Activated T-cell treated with anti-CD3 and anti-CD28 coated beads, Interleukin-2, amount 50 U/mL, for 4 hours (primary cell): Measurements from ENCODE around the gene SEPTIN10. TPM values are rescaled to one million over a fixed set of nuclear protein-coding genes. Genes with fewer than 3 reads are reported as not detected.

Source experiments
- ATAC-seq, 2 donors: fragments of 200-7000 bp; cut with Tn5 transposase; one replicate each; pipeline ENCODE4 v1.10.0; 2021
- DNase-seq: peaks from one replicate; pipeline ENCODE4 v3.0.0-alpha.2; 2020
- H3K27me3 Mint-ChIP-seq: one replicate; pipeline ENCODE4 v1.8.0; 2021; ENCODE audit warnings: low read depth, mixed read lengths
- H3K36me3 Mint-ChIP-seq: one replicate; pipeline ENCODE4 v1.8.0; 2022; ENCODE audit warnings: mixed read lengths; ENCODE audit not compliant: insufficient read depth
- H3K4me1 Mint-ChIP-seq: one replicate; pipeline ENCODE4 v1.8.0; 2021; ENCODE audit warnings: low read depth, mixed read lengths
- H3K4me3 Mint-ChIP-seq: one replicate; pipeline ENCODE4 v1.8.0; 2021; ENCODE audit warnings: mild to moderate bottlenecking, moderate library complexity, mixed read lengths
- H3K9me3 Mint-ChIP-seq: one replicate; pipeline ENCODE4 v1.8.0; 2021; ENCODE audit warnings: mixed read lengths
- total RNA-seq, 3 donors: library from RNA; stranded (reverse); gene quantifications; one replicate each; pipeline ENCODE4 v1.2.1, GENCODE V29; 2021

SEPTIN10 gene
- total RNA-seq, 3 donors from 2014 or later = 0.66 to 1.3 (median 1.1) TPM

GRCh38 chr2:109499566-109499965 lies 114.2 kb downstream of the SEPTIN10 start:
- no peaks in the 10 kb centered on the region for H3K4me1 Mint-ChIP-seq
- H3K9me3 Mint-ChIP-seq = no peaks in the 10 kb centered on the region
- H3K4me3 Mint-ChIP-seq = no peak overlapping the region
- DNase-seq (no peak), ATAC-seq (no peak)
- no peaks in the 10 kb centered on the region for H3K27me3 Mint-ChIP-seq
- H3K36me3 Mint-ChIP-seq = peaks cover 2% of the 10 kb centered on the region

- Mint-ChIP-seq H3K4me3 (no peak overlapping the region), H3K4me1 (no peaks in the 10 kb centered on the region), H3K36me3 (peaks cover 2% of the 10 kb centered on the region), H3K9me3 (no peaks in the 10 kb centered on the region), H3K27me3 (no peaks in the 10 kb centered on the region)
- no peak for ATAC-seq
- no peak for DNase-seq
Observed at GRCh38 chr2:109498906-109499305, 114.9 kb downstream of the SEPTIN10 start.

- no peaks in the 10 kb centered on the region for H3K9me3 Mint-ChIP-seq
- H3K4me1 Mint-ChIP-seq = no peaks in the 10 kb centered on the region
- no peak for DNase-seq
- H3K4me3 Mint-ChIP-seq = no peak overlapping the region
- no peak for ATAC-seq
- peaks cover 2% of the 10 kb centered on the region for H3K36me3 Mint-ChIP-seq
- H3K27me3 Mint-ChIP-seq = no peaks in the 10 kb centered on the region
Observed at GRCh38 chr2:109497911-109498870, 115.6 kb downstream of the SEPTIN10 start.

- H3K9me3 Mint-ChIP-seq = no peaks in the 10 kb centered on the region
- H3K4me3 Mint-ChIP-seq = no peak overlapping the region
- peaks cover 2% of the 10 kb centered on the region for H3K36me3 Mint-ChIP-seq
- H3K27me3 Mint-ChIP-seq = no peaks in the 10 kb centered on the region
- no peak for ATAC-seq
- no peaks in the 10 kb centered on the region for H3K4me1 Mint-ChIP-seq
- no peak for DNase-seq
Observed at GRCh38 chr2:109497463-109497862, 116.3 kb downstream of the SEPTIN10 start.

- Mint-ChIP-seq H3K4me3 (no peak overlapping the region), H3K36me3 (peaks cover 2% of the 10 kb centered on the region), H3K9me3 (no peaks in the 10 kb centered on the region), H3K4me1 (no peaks in the 10 kb centered on the region), H3K27me3 (no peaks in the 10 kb centered on the region)
- no peak for ATAC-seq
- no peak for DNase-seq
Observed at GRCh38 chr2:109494351-109494750, 119.4 kb downstream of the SEPTIN10 start.

GRCh38 chr2:109493176-109493935 lies 120.4 kb downstream of the SEPTIN10 start:
- ATAC-seq = no peak
- Mint-ChIP-seq H3K4me3 (no peak overlapping the region), H3K27me3 (no peaks in the 10 kb centered on the region), H3K9me3 (no peaks in the 10 kb centered on the region), H3K4me1 (no peaks in the 10 kb centered on the region), H3K36me3 (peaks cover 2% of the 10 kb centered on the region)
- DNase-seq = no peak

Other genes starting within 250 kb of the SEPTIN10 start
- gene SOWAHC, start 398 bp upstream of the SEPTIN10 start, total RNA-seq = under 1 TPM; 0.38 to 0.53 (median 0.46) TPM
- gene RGPD5, start 180.3 kb upstream of the SEPTIN10 start, total RNA-seq = 10 to 100 TPM; 27.8 to 42.9 (median 37.5) TPM